Heart right ventricle (tissue), 16 donors: Measurements from ENCODE around the gene PGA5. TPM values are rescaled to one million over a fixed set of nuclear protein-coding genes. Genes with fewer than 3 reads are reported as not detected.

ENCODE experiments used
- ATAC-seq, 8 donors: fragments of 200-7000 bp; cut with Tn5 transposase; one replicate each; pipeline ENCODE4 v1.9.1; 2020; ENCODE audit warnings: mild to moderate bottlenecking in 8 of 8, moderate library complexity in 8 of 8, moderate number of reproducible peaks in 1 of 8
- DNase-seq, 2 donors: peaks; one replicate each; pipeline ENCODE4 v3.0.0-alpha.2; 2020
- H3K27ac ChIP-seq, 10 donors: fragments of 200-600 bp; sonication (generic) in 2 of 10; one replicate each; pipeline versions ENCODE4 v1.5.0 to v1.8.0; 2020 to 2022; ENCODE audit warnings: mild to moderate bottlenecking in 3 of 10
- H3K27me3 ChIP-seq, 7 donors: fragments of 200-600 bp; one replicate each; pipeline ENCODE4 v1.8.0; 2021 to 2022; ENCODE audit warnings: mild to moderate bottlenecking in 2 of 7
- H3K36me3 ChIP-seq, 9 donors: fragments of 200-600 bp; sonication (generic) in 1 of 9; one replicate each; pipeline versions ENCODE4 v1.5.0 to v1.8.0; 2020 to 2022; ENCODE audit warnings: mild to moderate bottlenecking in 2 of 9
- H3K4me1 ChIP-seq, 9 donors: fragments of 200-600 bp; sonication (generic) in 1 of 9; one replicate each; pipeline versions ENCODE4 v1.5.0 to v1.8.0; 2020 to 2022; ENCODE audit warnings: mild to moderate bottlenecking in 4 of 9
- H3K4me3 ChIP-seq, 10 donors: fragments of 200-600 bp; sonication (generic) in 2 of 10; one replicate each; pipeline versions ENCODE4 v1.5.0 to v1.8.0; 2020 to 2022; ENCODE audit warnings: mild to moderate bottlenecking in 7 of 10, moderate library complexity in 2 of 10
- H3K9me3 ChIP-seq, 11 donors: fragments of 200-600 bp in 10 of 11; sonication (generic) in 2 of 11; one replicate each; pipeline versions ENCODE4 v1.5.0 to v1.8.0; 2013 to 2022; ENCODE audit warnings: mild to moderate bottlenecking in 2 of 11, control low read depth in 1 of 11, moderate library complexity in 1 of 11
- WGBS, 2 donors: extraction: QIAGEN DNeasy Blood & Tissue Kit; methylation state at CpG; one replicate each; pipeline ENCODE4 v1.1.7; 2013; ENCODE audit warnings: inconsistent platforms in 1 of 2; 5-methylcytosine and 5-hydroxymethylcytosine counted together
- intact Hi-C, 10 donors: fragments of 100-400 bp; cut with DNase I; formaldehyde crosslinking; loops; one replicate each; pipeline versions ENCODE4 v1.11.1 to v1.14.2; 2022
- polyA plus RNA-seq, 2 donors: library from polyadenylated mRNA; stranded (reverse); fragments of 200-250 nt; gene quantifications; one replicate each; pipeline ENCODE4 v1.2.3, GENCODE V29; 2013
- total RNA-seq, 10 donors: library from RNA; stranded (reverse); fragmentation: NEBNext Ultra II Directional in 3 of 10; extraction: Animal tissue kit (Norgen Biotek cat#: 25700) in 3 of 10; gene quantifications; one replicate each; pipeline versions ENCODE4 v1.2.1 to v1.2.4, GENCODE V29; 2021 to 2023
- TF ChIP-seq, protein P1 (sequence below), 9 donors: fragments of 200-600 bp; sonication (generic) in 2 of 9; IDR thresholded peaks; one replicate each; pipeline versions ENCODE4 v1.5.0 to v1.8.0; 2021 to 2022; ENCODE audit warnings: antibody characterized with exemption in 9 of 9, mild to moderate bottlenecking in 5 of 9, moderate library complexity in 1 of 9
- donor health status: Arrhythmogenic right ventricular cardiomyopathy.
- donor health status: ischemic (EF 13 %, LVEDD 7.1; RV severe dilation, severe dysfunction).
- donor health status: healthy with polysubstance abuse.
- donor health status: DM: no; HTN: yes; CAD: no.
- donor health status: DM: no; HTN: no; CAD: no.
- donor health status: ischemic (EF 25% LVEDD 6.9; RV normal size, moderate dysfunction).
- donor health status: ischemic (EF 25% LVEDD 5.7; RV mildly dilated, moderate dysfunction).
- donor health status: healthy.
- donor health status: DM: yes; HTN: yes; CAD: no.
- donor health status: Ischemic cardiomyopathy.
- donor health status: ischemic (EF 35%, LVEDD 5.7; RV mildly dilated, moderate dysfunction).
- donor health status: nonischemic (EF 11% LVEDD 7.7; RV severe dilation, severe dysfunction).
- donor health status: DM: yes; HTN: yes; CAD: no.
- donor health status: PGD.
- donor health status: ischemic (EF 29% LVEDD 5.4; RV normal size, mild dysfunction).
- donor health status: nonischemic (EF 23%, LVEDD 6.1; RV moderate dilation, normal function).

The PGA5 gene
- total and polyA plus RNA-seq, 12 donors, result 0.14 to 0.93 (median 0.58) TPM; not detected in 6

GRCh38 chr11:61283613-61284012 lies 42.6 kb downstream of the PGA5 start:
- WGBS, 2 donors, result 95 to 98% methylated on average over 4 of the region's 4 CpGs
- no peaks in the 10 kb centered on the region for H3K9me3 ChIP-seq
- TF ChIP-seq, protein P1, sequence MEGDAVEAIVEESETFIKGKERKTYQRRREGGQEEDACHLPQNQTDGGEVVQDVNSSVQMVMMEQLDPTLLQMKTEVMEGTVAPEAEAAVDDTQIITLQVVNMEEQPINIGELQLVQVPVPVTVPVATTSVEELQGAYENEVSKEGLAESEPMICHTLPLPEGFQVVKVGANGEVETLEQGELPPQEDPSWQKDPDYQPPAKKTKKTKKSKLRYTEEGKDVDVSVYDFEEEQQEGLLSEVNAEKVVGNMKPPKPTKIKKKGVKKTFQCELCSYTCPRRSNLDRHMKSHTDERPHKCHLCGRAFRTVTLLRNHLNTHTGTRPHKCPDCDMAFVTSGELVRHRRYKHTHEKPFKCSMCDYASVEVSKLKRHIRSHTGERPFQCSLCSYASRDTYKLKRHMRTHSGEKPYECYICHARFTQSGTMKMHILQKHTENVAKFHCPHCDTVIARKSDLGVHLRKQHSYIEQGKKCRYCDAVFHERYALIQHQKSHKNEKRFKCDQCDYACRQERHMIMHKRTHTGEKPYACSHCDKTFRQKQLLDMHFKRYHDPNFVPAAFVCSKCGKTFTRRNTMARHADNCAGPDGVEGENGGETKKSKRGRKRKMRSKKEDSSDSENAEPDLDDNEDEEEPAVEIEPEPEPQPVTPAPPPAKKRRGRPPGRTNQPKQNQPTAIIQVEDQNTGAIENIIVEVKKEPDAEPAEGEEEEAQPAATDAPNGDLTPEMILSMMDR (IDR thresholded peaks at IDR 0.05), result no peak
- H3K36me3 ChIP-seq, result peaks cover 0 to 11% (median 0%) of the 10 kb centered on the region in 9 donors
- no peak for ATAC-seq
- H3K27ac ChIP-seq, result no peak overlapping the region
- no peaks in the 10 kb centered on the region for H3K27me3 ChIP-seq
- H3K4me1 ChIP-seq, result no peaks in the 10 kb centered on the region
- intact Hi-C loops, result no loop called here
- H3K4me3 ChIP-seq, result no peak overlapping the region
- no peak for DNase-seq

DNA sequence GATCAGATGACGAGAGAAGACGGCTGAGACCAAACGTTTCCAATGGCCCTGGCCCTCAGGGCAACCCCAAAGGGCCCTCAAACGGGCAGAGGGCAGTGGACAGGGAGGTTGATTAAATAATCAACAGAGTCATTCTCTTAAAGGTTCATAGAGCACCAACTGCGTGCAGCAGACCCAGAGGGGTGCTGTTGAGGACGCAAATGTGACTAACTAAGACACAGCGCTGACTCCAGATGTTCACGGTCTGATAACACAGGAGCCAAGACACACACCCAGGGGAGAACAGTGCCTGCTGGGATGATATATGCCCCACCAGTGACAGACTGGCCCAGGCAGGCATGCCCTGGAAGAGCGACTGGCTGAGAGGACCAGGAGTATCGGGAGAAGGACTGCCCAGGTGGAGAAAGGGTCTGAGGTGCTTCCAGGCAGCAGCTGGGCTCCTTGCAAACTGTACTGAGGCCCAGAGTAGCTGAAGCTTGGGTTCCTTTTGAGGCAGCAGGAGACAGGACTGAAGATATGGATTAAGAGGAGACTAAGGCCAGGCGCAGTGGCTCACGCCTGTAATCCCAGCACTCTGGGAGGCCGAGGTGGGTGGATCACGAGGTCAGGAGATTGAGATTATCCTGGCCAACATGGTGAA lies 46.5 kb downstream of the PGA5 start:
- H3K4me1 ChIP-seq, result no peaks in the 10 kb centered on the region
- TF ChIP-seq, protein P1 (IDR thresholded peaks at IDR 0.05), result no peak
- intact Hi-C loops, result no loop called here
- H3K9me3 ChIP-seq, result no peaks in the 10 kb centered on the region
- DNase-seq (no peak), ATAC-seq (no peak)
- H3K36me3 ChIP-seq, result peaks cover 0 to 7% (median 0%) of the 10 kb centered on the region in 9 donors
- no peak overlapping the region for H3K4me3 ChIP-seq
- no peak overlapping the region for H3K27ac ChIP-seq
- WGBS, 2 donors, result 85 to 88% methylated on average over 14 of the region's 14 CpGs
- H3K27me3 ChIP-seq, result no peaks in the 10 kb centered on the region

GRCh38 chr11:61290905-61291690 lies 50.1 kb downstream of the PGA5 start:
- Histone ChIP-seq H3K36me3 (peaks cover 0 to 2% (median 0%) of the 10 kb centered on the region in 9 donors), H3K27ac (no peak overlapping the region), H3K4me3 (no peak overlapping the region), H3K4me1 (peaks cover 7 to 28% (median 24%) of the 10 kb centered on the region in 9 donors), H3K27me3 (peaks cover 0 to 29% (median 0%) of the 10 kb centered on the region in 7 donors), H3K9me3 (no peaks in the 10 kb centered on the region)
- DNase-seq (no peak), ATAC-seq (no peak)
- TF ChIP-seq, protein P1 (IDR thresholded peaks at IDR 0.05), result no peak
- 90 to 91% methylated on average over 12 of the region's 12 CpGs for WGBS, 2 donors
- intact Hi-C loops, result no loop called here

DNA sequence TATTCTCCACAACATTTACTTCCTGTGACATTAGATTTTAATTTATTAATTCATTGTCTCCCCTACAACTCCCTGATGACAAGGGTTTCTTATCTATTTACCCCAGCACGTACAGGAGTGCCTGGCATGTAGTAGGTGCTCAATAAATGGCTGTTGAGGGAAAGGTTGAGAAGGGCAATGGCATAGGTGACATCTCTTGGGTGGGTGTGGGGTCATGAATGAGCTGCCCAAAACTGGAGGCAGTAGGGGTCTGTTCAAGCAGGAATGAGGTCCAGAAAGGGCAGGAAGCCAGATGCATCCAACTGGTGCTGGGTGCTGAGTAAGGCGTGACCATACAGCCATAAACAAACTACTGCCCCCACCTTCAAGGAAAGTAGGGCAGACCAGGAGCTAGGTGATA lies 51.4 kb downstream of the PGA5 start:
- Histone ChIP-seq H3K4me3 (no peak overlapping the region), H3K9me3 (no peaks in the 10 kb centered on the region), H3K27ac (no peak overlapping the region), H3K27me3 (peaks cover 0 to 30% (median 0%) of the 10 kb centered on the region in 7 donors), H3K36me3 (no peaks in the 10 kb centered on the region), H3K4me1 (peaks cover 7 to 34% (median 27%) of the 10 kb centered on the region in 9 donors)
- ATAC-seq (no peak), DNase-seq (no peak)
- 96% methylated on average over 2 of the region's 2 CpGs for WGBS, 2 donors
- TF ChIP-seq, protein P1 (IDR thresholded peaks at IDR 0.05), result no peak
- intact Hi-C loops, result no loop called here
